WERI-Rb-1 (cell line): Measurements from ENCODE around the gene NUDT8.
"Not testable (repeated sequence)": the region's sequence is repeated elsewhere in the genome, so short reads cannot be mapped to it uniquely, and the experiment has no call there.

ENCODE experiments used
- DNase-seq: peaks from one replicate; pipeline ENCODE4 v3.0.0-alpha.2; 2020
- H3K27ac ChIP-seq: fragments of 250-450 bp; sonication (Bioruptor Pico); 2 replicates; pipeline ENCODE4 v1.5.1; 2020; ENCODE audit warnings: mild to moderate bottlenecking, moderate library complexity
- H3K27me3 ChIP-seq: fragments of 250-450 bp; sonication (Bioruptor Pico); 2 replicates; pipeline ENCODE4 v1.5.1; 2021; ENCODE audit warnings: mild to moderate bottlenecking, low read depth, moderate library complexity; ENCODE audit not compliant: insufficient read depth, severe bottlenecking
- H3K36me3 ChIP-seq: fragments of 250-450 bp; sonication (Bioruptor Pico); 2 replicates; pipeline ENCODE4 v1.5.1; 2020; ENCODE audit warnings: mild to moderate bottlenecking, moderate library complexity
- H3K4me3 ChIP-seq: 2 replicates; pipeline ENCODE4 v1.5.1; 2011; ENCODE audit warnings: low read depth, mild to moderate bottlenecking, control low read depth, low read length
- H3K9me3 ChIP-seq: fragments of 250-450 bp; sonication (Bioruptor Pico); 2 replicates; pipeline ENCODE4 v1.5.1; 2021; ENCODE audit warnings: mild to moderate bottlenecking, moderate library complexity; ENCODE audit not compliant: severe bottlenecking
- TF ChIP-seq, protein P1 (sequence below): IDR thresholded peaks from 2 replicates; pipeline ENCODE4 v1.5.1; 2011; ENCODE audit warnings: low read depth, mild to moderate bottlenecking, control low read depth, inconsistent platforms, low read length

Gene NUDT8

DNA sequence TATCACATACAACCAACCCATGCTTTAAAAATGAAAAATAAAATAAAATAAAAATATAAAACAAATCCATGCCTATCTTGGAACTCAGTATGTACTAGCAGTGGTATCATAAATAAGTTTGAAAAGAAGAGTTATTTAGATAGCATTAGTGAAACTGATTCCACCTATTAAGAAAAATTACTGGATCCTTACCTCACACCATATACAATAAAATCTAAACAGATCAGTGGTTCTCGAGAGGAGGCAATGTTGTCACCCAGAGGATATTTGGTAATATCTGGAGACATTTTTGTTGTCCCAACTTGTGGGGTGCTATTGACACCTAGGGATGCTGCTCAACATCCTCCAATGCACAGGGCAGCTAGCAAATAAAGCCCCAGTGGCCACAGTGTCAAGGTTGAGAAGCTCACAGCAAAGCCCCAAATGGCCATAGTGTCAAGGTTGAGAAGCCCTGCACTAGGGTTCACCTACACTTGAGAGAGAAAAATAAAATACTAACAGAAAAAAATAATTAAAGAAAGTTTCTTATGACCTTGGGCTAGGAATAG lies 32.9 kb downstream of the NUDT8 start:
- Histone ChIP-seq H3K27ac (no peak overlapping the region), H3K4me3 (no peak overlapping the region), H3K27me3 (no peaks in the 10 kb centered on the region), H3K9me3 (peaks cover 11% of the 10 kb centered on the region), H3K36me3 (no peaks in the 10 kb centered on the region)
- no peak for DNase-seq
- TF ChIP-seq, protein P1, sequence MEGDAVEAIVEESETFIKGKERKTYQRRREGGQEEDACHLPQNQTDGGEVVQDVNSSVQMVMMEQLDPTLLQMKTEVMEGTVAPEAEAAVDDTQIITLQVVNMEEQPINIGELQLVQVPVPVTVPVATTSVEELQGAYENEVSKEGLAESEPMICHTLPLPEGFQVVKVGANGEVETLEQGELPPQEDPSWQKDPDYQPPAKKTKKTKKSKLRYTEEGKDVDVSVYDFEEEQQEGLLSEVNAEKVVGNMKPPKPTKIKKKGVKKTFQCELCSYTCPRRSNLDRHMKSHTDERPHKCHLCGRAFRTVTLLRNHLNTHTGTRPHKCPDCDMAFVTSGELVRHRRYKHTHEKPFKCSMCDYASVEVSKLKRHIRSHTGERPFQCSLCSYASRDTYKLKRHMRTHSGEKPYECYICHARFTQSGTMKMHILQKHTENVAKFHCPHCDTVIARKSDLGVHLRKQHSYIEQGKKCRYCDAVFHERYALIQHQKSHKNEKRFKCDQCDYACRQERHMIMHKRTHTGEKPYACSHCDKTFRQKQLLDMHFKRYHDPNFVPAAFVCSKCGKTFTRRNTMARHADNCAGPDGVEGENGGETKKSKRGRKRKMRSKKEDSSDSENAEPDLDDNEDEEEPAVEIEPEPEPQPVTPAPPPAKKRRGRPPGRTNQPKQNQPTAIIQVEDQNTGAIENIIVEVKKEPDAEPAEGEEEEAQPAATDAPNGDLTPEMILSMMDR = no peak

DNA sequence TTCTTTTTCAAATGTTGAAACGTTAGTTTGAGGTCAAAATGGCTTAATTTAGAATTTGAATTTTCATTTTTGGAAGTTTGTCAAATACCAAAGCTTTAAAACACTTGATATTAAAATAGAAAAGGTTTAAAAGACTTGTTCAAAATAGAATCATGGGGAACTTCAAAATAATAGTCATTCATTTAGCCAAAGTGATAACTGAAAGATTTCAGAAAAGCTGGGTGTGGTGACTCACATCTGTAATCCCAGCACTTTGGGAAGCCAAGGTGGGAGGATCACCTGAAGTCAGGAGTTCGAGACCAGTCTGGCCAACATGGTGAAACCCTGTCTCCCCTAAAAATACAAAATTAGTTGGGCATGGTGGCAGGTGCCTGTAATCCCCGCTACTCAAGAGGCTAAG lies 35.3 kb downstream of the NUDT8 start:
- TF ChIP-seq, protein P1 = no peak
- DNase-seq = no peak
- Histone ChIP-seq H3K27ac (no peak overlapping the region), H3K9me3 (peaks cover 11% of the 10 kb centered on the region), H3K4me3 (no peak overlapping the region), H3K36me3 (no peaks in the 10 kb centered on the region), H3K27me3 (no peaks in the 10 kb centered on the region)

DNA sequence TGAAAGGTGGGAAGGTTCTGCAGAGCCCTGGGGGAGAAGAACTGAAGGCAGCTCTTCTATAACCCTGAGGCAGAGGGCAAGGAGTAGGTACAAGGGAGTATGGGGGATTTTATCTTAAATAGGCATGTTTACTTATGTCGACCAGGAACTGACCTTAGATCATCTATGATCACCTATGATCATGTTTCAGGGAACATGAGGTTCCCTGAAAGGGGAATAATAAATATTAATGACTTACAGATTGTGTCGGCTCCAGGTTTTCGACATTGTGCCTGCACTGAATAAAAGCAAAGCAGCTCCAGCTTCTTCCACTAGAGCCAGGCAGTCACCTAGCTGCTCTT lies 36.2 kb downstream of the NUDT8 start:
- Histone ChIP-seq H3K9me3 (peaks cover 7% of the 10 kb centered on the region), H3K27ac (no peak overlapping the region), H3K4me3 (no peak overlapping the region), H3K27me3 (no peaks in the 10 kb centered on the region), H3K36me3 (no peaks in the 10 kb centered on the region)
- no peak for DNase-seq
- TF ChIP-seq, protein P1 = no peak

DNA sequence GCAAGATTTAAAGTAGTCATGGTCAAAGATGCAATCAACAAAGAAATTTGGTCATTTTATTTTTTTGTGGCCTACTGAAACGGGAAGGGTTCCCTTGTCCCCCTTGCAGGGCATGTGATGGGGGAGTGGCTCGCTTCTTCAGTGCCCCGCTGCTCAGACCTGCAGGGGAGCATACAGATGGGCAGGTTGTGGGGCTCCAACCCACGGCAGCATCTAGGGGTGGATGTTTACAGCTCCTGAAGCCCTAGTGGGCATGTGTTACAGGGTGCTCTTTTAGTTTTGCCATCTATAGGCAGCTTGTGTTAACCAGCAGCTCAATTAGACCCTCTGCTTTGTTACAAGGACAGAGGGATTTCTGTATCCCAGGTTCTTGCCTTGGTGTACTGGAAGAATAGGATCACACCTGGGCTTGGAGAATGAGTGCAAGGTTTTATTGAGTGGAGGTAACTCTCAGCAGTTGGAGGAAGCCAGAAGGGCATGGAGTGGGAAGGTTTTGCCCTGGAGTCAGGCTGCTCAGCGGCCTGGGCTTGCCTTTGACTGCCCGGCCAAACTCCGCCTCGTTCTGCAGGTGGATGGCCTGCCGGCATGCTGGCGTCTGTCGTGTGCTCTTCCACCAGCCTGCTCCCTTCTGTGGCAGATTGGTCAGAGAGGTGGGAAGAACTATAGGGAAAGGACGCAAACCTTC lies 36.7 kb downstream of the NUDT8 start:
- H3K27me3 ChIP-seq = no peaks in the 10 kb centered on the region
- TF ChIP-seq, protein P1 = no peak
- H3K9me3 ChIP-seq = peaks cover 7% of the 10 kb centered on the region
- H3K4me3 ChIP-seq = no peak overlapping the region
- no peaks in the 10 kb centered on the region for H3K36me3 ChIP-seq
- no peak overlapping the region for H3K27ac ChIP-seq
- DNase-seq = no peak

DNA sequence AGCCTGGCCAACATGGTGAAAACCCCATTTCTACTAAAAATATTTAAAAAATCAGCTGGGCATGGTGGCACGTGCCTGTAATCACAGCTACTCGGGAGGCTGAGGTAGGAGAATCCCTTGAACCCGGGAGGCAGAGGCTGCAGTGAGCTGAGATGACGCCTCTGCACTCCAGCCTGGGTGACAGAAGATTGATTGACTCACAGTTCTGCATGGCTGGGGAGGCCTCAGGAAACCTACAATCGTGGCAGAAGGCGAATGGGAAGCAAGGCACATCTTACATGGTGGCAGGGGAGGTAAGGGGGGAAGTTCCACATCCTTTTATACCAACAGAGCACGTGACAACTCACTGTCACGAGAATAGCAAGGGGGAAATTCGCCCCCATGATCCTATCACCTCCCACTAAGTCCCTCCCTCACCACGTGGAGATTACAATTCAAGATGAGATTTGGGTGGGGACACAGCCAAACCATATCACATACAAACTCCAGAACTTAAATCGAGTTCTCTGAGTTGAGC lies 40.8 kb downstream of the NUDT8 start:
- not testable (repeated sequence) for H3K27me3 ChIP-seq, H3K36me3 ChIP-seq, H3K4me3 ChIP-seq, DNase-seq, H3K27ac ChIP-seq, H3K9me3 ChIP-seq

DNA sequence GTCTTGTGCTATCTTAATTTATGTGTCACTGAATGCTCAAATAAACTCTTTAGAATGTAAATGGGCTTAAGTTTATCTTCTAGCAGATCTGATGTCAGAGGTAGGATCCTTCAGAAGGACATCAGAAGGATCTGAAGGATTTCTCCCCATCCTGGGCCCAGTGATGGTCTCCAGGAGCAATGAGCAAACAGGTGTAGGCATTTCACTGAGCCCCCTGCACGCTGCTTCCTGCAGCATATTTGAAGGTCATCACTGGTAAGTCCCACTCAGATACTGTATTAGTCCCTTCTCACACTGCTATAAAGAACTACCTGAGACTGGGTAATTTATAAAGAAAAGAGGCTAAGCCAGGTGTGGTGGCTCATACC lies 41.6 kb downstream of the NUDT8 start:
- DNase-seq = no peak
- no peaks in the 10 kb centered on the region for H3K27me3 ChIP-seq
- no peaks in the 10 kb centered on the region for H3K36me3 ChIP-seq
- TF ChIP-seq, protein P1 = no peak
- no peak overlapping the region for H3K27ac ChIP-seq
- no peak overlapping the region for H3K4me3 ChIP-seq
- H3K9me3 ChIP-seq = no peaks in the 10 kb centered on the region
